Measurements from ENCODE around the gene CTDSPL2.

DNA sequence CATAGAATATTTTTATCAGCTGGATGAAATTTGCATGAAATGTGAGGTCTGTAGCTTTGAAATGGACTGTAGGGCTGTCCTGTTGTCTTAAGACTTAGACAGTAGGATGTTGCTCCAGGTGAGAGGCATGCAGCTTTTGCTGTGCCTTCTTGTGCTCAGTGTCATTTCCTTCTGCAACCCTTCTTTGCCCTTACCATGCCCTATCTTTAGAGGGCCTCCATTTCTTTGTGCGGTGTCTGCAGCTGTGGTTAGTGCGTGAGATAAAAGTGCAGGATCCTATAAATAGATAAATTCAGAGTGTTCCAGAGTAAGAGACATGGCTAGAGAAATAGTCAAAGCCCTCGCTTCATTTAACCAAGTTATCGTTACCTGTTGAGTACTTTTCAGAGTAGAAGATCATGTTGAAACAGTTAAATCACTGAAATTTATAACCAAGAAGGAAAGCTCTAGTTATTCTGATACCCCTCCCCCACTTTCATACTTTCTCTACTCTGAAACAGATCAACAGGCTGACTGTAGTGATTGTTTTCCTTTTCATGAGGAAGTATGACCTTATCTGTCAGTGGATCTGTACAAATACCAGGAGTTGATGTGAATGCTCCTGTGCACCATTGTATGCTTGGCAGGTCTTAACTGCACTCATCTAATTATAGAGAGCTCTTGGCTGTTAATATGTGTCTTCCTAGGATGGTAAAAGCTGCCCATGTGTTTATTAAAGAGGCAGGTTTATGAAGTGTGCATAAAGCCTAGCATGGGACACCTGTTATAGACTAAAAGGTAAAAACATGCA, 127.7 kb downstream of the CTDSPL2 start:
- TF ChIP-seq POLR2A (IDR thresholded peaks at IDR 0.05) (no peak), POLR2AphosphoS5 (IDR thresholded peaks at IDR 0.05) (no peak)
- TF ChIP-seq, protein P1, sequence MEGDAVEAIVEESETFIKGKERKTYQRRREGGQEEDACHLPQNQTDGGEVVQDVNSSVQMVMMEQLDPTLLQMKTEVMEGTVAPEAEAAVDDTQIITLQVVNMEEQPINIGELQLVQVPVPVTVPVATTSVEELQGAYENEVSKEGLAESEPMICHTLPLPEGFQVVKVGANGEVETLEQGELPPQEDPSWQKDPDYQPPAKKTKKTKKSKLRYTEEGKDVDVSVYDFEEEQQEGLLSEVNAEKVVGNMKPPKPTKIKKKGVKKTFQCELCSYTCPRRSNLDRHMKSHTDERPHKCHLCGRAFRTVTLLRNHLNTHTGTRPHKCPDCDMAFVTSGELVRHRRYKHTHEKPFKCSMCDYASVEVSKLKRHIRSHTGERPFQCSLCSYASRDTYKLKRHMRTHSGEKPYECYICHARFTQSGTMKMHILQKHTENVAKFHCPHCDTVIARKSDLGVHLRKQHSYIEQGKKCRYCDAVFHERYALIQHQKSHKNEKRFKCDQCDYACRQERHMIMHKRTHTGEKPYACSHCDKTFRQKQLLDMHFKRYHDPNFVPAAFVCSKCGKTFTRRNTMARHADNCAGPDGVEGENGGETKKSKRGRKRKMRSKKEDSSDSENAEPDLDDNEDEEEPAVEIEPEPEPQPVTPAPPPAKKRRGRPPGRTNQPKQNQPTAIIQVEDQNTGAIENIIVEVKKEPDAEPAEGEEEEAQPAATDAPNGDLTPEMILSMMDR (IDR thresholded peaks at IDR 0.05): no peak

Measured in breast epithelium (tissue), 3 donors.